ENCODE data around the gene USH2A. TPM values are rescaled to one million over a fixed set of nuclear protein-coding genes. Genes with fewer than 3 reads are reported as not detected.

The USH2A gene
- total RNA-seq, 1 donor from 2014 or later, result 0.04 TPM

DNA sequence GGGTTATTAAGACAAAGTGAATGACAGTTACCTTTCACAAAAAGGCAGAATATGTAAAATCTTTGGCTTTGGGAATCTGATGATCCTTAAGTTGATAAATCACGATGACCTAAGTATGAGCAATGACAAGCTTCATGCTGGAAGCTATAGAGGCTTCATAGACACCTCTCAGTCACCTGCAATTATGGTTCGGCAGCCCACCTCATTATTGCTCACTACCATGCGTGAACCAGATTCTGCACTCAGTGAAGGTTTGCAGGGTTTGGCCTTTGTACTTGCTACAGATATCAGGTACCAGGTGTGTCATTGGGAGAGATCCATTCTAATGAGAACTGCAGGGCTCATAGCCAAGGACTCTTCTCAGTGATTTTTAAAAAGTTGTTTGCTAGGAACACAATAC lies 692.6 kb downstream of the USH2A start:
- H3K36me3 Mint-ChIP-seq, result no peaks in the 10 kb centered on the region
- no peak overlapping the region for H3K4me3 ChIP-seq
- peaks cover 2% of the 10 kb centered on the region for H3K27me3 Mint-ChIP-seq (ENCODE audit: insufficient read depth, low read depth)
- no peak overlapping the region for H3K27ac Mint-ChIP-seq
- no peaks in the 10 kb centered on the region for H3K79me2 ChIP-seq (ENCODE audit: low read depth)
- H3K27me3 ChIP-seq, result no peaks in the 10 kb centered on the region
- no peak overlapping the region for H2AFZ ChIP-seq (replicated peaks)
- no peak overlapping the region for H3K4me3 Mint-ChIP-seq
- H3K27ac ChIP-seq, result no peak overlapping the region
- H3K4me1 Mint-ChIP-seq, result no peaks in the 10 kb centered on the region
- no peak for TF ChIP-seq EZH2 (IDR thresholded peaks at IDR 0.05)
- no peak overlapping the region for H3K4me2 ChIP-seq
- H3F3A ChIP-seq (ENCODE audit: low read depth), result no peaks in the 10 kb centered on the region
- no peaks in the 10 kb centered on the region for H3K9me3 ChIP-seq (ENCODE audit: low read depth)
- H3K36me3 ChIP-seq, result no peaks in the 10 kb centered on the region
- H4K20me1 ChIP-seq (ENCODE audit: low read depth), result no peaks in the 10 kb centered on the region
- no peaks in the 10 kb centered on the region for H3K9me3 Mint-ChIP-seq
- no peak for DNase-seq (ENCODE audit: low spot score)
- no peak overlapping the region for H3K9ac ChIP-seq
- no peaks in the 10 kb centered on the region for H3K4me1 ChIP-seq

- no peaks in the 10 kb centered on the region for H3K36me3 Mint-ChIP-seq
- no peaks in the 10 kb centered on the region for H3K9me3 Mint-ChIP-seq
- DNase-seq (ENCODE audit: low spot score), result no peak
- no peaks in the 10 kb centered on the region for H3F3A ChIP-seq (ENCODE audit: low read depth)
- no peak overlapping the region for H3K27ac ChIP-seq
- H3K9ac ChIP-seq, result no peak overlapping the region
- H3K4me1 ChIP-seq, result no peaks in the 10 kb centered on the region
- no peak overlapping the region for H3K27ac Mint-ChIP-seq
- no peak overlapping the region for H3K4me3 ChIP-seq
- no peak overlapping the region for H3K4me3 Mint-ChIP-seq
- peak overlapping the region; percentile 9 for H2AFZ ChIP-seq (replicated peaks)
- TF ChIP-seq EZH2 (IDR thresholded peaks at IDR 0.05) (no peak), EZH2phosphoT487 (IDR thresholded peaks at IDR 0.05) (no peak)
- TF ChIP-seq, protein P1, sequence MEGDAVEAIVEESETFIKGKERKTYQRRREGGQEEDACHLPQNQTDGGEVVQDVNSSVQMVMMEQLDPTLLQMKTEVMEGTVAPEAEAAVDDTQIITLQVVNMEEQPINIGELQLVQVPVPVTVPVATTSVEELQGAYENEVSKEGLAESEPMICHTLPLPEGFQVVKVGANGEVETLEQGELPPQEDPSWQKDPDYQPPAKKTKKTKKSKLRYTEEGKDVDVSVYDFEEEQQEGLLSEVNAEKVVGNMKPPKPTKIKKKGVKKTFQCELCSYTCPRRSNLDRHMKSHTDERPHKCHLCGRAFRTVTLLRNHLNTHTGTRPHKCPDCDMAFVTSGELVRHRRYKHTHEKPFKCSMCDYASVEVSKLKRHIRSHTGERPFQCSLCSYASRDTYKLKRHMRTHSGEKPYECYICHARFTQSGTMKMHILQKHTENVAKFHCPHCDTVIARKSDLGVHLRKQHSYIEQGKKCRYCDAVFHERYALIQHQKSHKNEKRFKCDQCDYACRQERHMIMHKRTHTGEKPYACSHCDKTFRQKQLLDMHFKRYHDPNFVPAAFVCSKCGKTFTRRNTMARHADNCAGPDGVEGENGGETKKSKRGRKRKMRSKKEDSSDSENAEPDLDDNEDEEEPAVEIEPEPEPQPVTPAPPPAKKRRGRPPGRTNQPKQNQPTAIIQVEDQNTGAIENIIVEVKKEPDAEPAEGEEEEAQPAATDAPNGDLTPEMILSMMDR (IDR thresholded peaks at IDR 0.05), result no peak
- H4K20me1 ChIP-seq (ENCODE audit: low read depth), result no peaks in the 10 kb centered on the region
- no peaks in the 10 kb centered on the region for H3K79me2 ChIP-seq (ENCODE audit: low read depth)
- H3K4me1 Mint-ChIP-seq, result no peaks in the 10 kb centered on the region
- no peak overlapping the region for H3K4me2 ChIP-seq
- peaks cover 2% of the 10 kb centered on the region for H3K27me3 Mint-ChIP-seq (ENCODE audit: insufficient read depth, low read depth)
- H3K9me3 ChIP-seq (ENCODE audit: low read depth), result no peaks in the 10 kb centered on the region
- H3K27me3 ChIP-seq, result no peaks in the 10 kb centered on the region
- no peaks in the 10 kb centered on the region for H3K36me3 ChIP-seq
Observed at GRCh38 chr1:215728169-215728568, 695.1 kb downstream of the USH2A start.

- Histone ChIP-seq H3F3A (ENCODE audit: low read depth) (no peaks in the 10 kb centered on the region), H2AFZ (replicated peaks) (no peak overlapping the region), H3K4me3 (no peak overlapping the region), H3K4me2 (no peak overlapping the region), H3K9me3 (ENCODE audit: low read depth) (no peaks in the 10 kb centered on the region), H3K27ac (no peak overlapping the region), H3K4me1 (no peaks in the 10 kb centered on the region), H3K27me3 (no peaks in the 10 kb centered on the region), H3K79me2 (ENCODE audit: low read depth) (no peaks in the 10 kb centered on the region), H4K20me1 (ENCODE audit: low read depth) (no peaks in the 10 kb centered on the region), H3K9ac (no peak overlapping the region), H3K36me3 (no peaks in the 10 kb centered on the region)
- peaks cover 4% of the 10 kb centered on the region for H3K27me3 Mint-ChIP-seq (ENCODE audit: insufficient read depth, low read depth)
- no peaks in the 10 kb centered on the region for H3K9me3 Mint-ChIP-seq
- H3K4me1 Mint-ChIP-seq, result no peaks in the 10 kb centered on the region
- no peak overlapping the region for H3K27ac Mint-ChIP-seq
- TF ChIP-seq EZH2 (IDR thresholded peaks at IDR 0.05), result no peak
- TF ChIP-seq EZH2phosphoT487 (IDR thresholded peaks at IDR 0.05), result no peak
- TF ChIP-seq, protein P1 (IDR thresholded peaks at IDR 0.05), result no peak
- no peaks in the 10 kb centered on the region for H3K36me3 Mint-ChIP-seq
- H3K4me3 Mint-ChIP-seq, result no peak overlapping the region
- no peak for DNase-seq (ENCODE audit: low spot score)
Observed at GRCh38 chr1:215720126-215720525, 703.1 kb downstream of the USH2A start.

DNA sequence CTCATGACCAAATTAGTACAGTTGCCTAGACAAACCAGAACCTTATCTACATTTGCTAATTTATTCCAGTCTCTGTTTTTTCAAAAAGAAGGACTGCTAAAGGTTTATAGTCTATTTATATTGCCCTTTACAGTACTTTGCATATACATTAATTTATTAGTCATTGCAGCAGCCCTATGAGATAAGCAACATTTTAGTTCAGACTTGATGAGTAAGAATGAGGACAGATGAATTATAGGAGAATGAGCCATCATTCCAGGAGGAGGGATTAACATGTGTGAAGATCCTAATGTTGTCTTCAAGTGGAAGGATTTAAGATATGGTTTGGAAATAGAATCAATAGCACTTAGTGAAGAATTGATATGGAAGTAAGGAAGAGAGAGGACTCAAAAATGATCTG lies 703.7 kb downstream of the USH2A start:
- no peaks in the 10 kb centered on the region for H4K20me1 ChIP-seq (ENCODE audit: low read depth)
- no peaks in the 10 kb centered on the region for H3K36me3 Mint-ChIP-seq
- no peaks in the 10 kb centered on the region for H3K36me3 ChIP-seq
- H3K4me1 Mint-ChIP-seq, result no peaks in the 10 kb centered on the region
- H2AFZ ChIP-seq (replicated peaks), result no peak overlapping the region
- no peaks in the 10 kb centered on the region for H3K9me3 Mint-ChIP-seq
- no peaks in the 10 kb centered on the region for H3K9me3 ChIP-seq (ENCODE audit: low read depth)
- TF ChIP-seq EZH2 (IDR thresholded peaks at IDR 0.05) (no peak), EZH2phosphoT487 (IDR thresholded peaks at IDR 0.05) (no peak)
- TF ChIP-seq, protein P1 (IDR thresholded peaks at IDR 0.05), result no peak
- no peak overlapping the region for H3K27ac ChIP-seq
- H3K27me3 ChIP-seq, result no peaks in the 10 kb centered on the region
- H3K27me3 Mint-ChIP-seq (ENCODE audit: insufficient read depth, low read depth), result peaks cover 4% of the 10 kb centered on the region
- no peak overlapping the region for H3K4me3 ChIP-seq
- H3K79me2 ChIP-seq (ENCODE audit: low read depth), result no peaks in the 10 kb centered on the region
- no peaks in the 10 kb centered on the region for H3K4me1 ChIP-seq
- H3K9ac ChIP-seq, result no peak overlapping the region
- H3K4me3 Mint-ChIP-seq, result no peak overlapping the region
- no peak for DNase-seq (ENCODE audit: low spot score)
- no peak overlapping the region for H3K4me2 ChIP-seq
- no peak overlapping the region for H3K27ac Mint-ChIP-seq
- no peaks in the 10 kb centered on the region for H3F3A ChIP-seq (ENCODE audit: low read depth)
